Breast epithelium (tissue), 3 donors: ENCODE measurements around the gene STARD13.

Source experiments
- POLR2AphosphoS5 ChIP-seq, 3 donors: sonication (generic); formaldehyde crosslinking; IDR thresholded peaks; one replicate each; pipeline ENCODE4 v1.6.1; 2017; ENCODE audit warnings: antibody characterized with exemption in 3 of 3
- TF ChIP-seq, protein P1 (sequence below), 3 donors: fragments of 450-650 bp; IDR thresholded peaks; one replicate each; pipeline ENCODE4 v1.5.1; 2016 to 2017; ENCODE audit warnings: antibody characterized with exemption in 3 of 3, mild to moderate bottlenecking in 3 of 3, moderate library complexity in 3 of 3

DNA sequence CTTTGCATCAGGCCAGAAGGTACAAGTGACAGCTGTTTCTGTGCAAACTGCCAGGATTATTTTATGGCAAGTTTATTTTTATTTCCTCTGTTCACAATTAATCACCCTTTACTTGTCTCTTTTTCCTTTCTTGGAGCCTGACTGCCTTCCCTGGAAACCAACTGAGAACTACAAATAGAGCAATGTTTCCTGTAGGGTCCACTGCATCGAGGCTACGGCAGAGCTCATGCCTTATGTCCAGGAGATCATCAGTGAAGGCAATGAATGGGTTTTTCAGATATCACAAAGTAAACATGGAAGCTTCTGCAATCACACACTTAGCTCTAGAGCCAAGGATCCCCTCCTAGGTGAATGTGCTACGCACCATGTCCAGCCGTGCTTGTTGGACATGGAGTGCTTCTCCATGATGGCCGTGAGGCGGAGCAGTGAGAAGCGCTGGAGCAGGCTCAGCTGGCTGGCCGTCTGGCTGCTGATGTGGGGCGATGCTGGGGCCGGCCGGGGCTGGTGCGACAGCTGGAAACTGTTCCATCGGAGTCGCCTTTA, 158.5 kb downstream of the STARD13 start:
- TF ChIP-seq POLR2AphosphoS5 (IDR thresholded peaks at IDR 0.05): no peak
- TF ChIP-seq, protein P1, sequence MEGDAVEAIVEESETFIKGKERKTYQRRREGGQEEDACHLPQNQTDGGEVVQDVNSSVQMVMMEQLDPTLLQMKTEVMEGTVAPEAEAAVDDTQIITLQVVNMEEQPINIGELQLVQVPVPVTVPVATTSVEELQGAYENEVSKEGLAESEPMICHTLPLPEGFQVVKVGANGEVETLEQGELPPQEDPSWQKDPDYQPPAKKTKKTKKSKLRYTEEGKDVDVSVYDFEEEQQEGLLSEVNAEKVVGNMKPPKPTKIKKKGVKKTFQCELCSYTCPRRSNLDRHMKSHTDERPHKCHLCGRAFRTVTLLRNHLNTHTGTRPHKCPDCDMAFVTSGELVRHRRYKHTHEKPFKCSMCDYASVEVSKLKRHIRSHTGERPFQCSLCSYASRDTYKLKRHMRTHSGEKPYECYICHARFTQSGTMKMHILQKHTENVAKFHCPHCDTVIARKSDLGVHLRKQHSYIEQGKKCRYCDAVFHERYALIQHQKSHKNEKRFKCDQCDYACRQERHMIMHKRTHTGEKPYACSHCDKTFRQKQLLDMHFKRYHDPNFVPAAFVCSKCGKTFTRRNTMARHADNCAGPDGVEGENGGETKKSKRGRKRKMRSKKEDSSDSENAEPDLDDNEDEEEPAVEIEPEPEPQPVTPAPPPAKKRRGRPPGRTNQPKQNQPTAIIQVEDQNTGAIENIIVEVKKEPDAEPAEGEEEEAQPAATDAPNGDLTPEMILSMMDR (IDR thresholded peaks at IDR 0.05): no peak
